Measurements from ENCODE around the gene CD101. TPM values are rescaled to one million over a fixed set of nuclear protein-coding genes. Genes with fewer than 3 reads are reported as not detected.
A peak's percentile ranks its signal among the peaks of the same experiment; 100 is the strongest.

Gene CD101
- total RNA-seq, 1 donor from 2014 or later = 1.1 TPM

- no peak for DNase-seq
Measured at GRCh38 chr1:117054068-117054467, 52.5 kb downstream of the CD101 start.

GRCh38 chr1:117058810-117059209 is 57.2 kb downstream of the CD101 start:
- no peak for DNase-seq

GRCh38 chr1:117059334-117059677 is 57.7 kb downstream of the CD101 start:
- no peak for DNase-seq

GRCh38 chr1:117059678-117060440 is 58.3 kb downstream of the CD101 start, which contains the start of gene TTF2:
TTF2 (plus strand) TSS chr1:117060326; CDS start chr1:117060347, 21 bp downstream.
- peak; percentile 94 for DNase-seq

- DNase-seq = no peak
Measured at GRCh38 chr1:117060441-117061317, 59.1 kb downstream of the CD101 start.

GRCh38 chr1:117061986-117062415 is 60.4 kb downstream of the CD101 start:
- no peak for DNase-seq

GRCh38 chr1:117066367-117066766 is 64.8 kb downstream of the CD101 start:
- DNase-seq = no peak

- peak; percentile 32 for DNase-seq
Measured at GRCh38 chr1:117067533-117068370, 66.2 kb downstream of the CD101 start.

- DNase-seq = no peak
Measured at GRCh38 chr1:117068580-117068979, 67.0 kb downstream of the CD101 start.

GRCh38 chr1:117069220-117069844 is 67.8 kb downstream of the CD101 start:
- DNase-seq = no peak

- no peak for DNase-seq
Measured at GRCh38 chr1:117070124-117070523, 68.6 kb downstream of the CD101 start.

GRCh38 chr1:117076648-117077047 is 75.1 kb downstream of the CD101 start:
- DNase-seq = no peak

- no peak for DNase-seq
Measured at GRCh38 chr1:117077267-117077666, 75.7 kb downstream of the CD101 start.

- no peak for DNase-seq
Measured at GRCh38 chr1:117079737-117080136, 78.2 kb downstream of the CD101 start.

- DNase-seq = no peak
Measured at GRCh38 chr1:117084231-117084630, 82.7 kb downstream of the CD101 start.

Small RNA genes lying within 50 kb of the gene (small RNA-seq; reads per million reads assigned to genes)
- not detected for gene RNA5SP55

Other genes starting within 250 kb of the CD101 start
- gene CD2, start 247.3 kb upstream of the CD101 start, total RNA-seq = not detected
- 52.7 TPM for gene PTGFRN, start 91.8 kb upstream of the CD101 start, total RNA-seq
- gene TTF2, start 58.6 kb downstream of the CD101 start, total RNA-seq = 3.0 TPM
- 5.0 TPM for gene TRIM45, start 120.0 kb downstream of the CD101 start, total RNA-seq
- gene VTCN1, start 209.2 kb downstream of the CD101 start, total RNA-seq = 0.47 TPM